Kasumi-1 (cell line): ENCODE data around the gene RIMBP2.

Experiments
- DNase-seq, 2 experiments: peaks; one replicate each; lab custom pipeline; 2025; lab: John Stamatoyannopoulos, UW

RIMBP2 gene

GRCh38 chr12:130414381-130414780 is 301.7 kb downstream of the RIMBP2 start:
- DNase-seq: no peak

- DNase-seq: no peak
These were observed 302.2 kb downstream of the RIMBP2 start for GRCh38 chr12:130413909-130414308.

DNA sequence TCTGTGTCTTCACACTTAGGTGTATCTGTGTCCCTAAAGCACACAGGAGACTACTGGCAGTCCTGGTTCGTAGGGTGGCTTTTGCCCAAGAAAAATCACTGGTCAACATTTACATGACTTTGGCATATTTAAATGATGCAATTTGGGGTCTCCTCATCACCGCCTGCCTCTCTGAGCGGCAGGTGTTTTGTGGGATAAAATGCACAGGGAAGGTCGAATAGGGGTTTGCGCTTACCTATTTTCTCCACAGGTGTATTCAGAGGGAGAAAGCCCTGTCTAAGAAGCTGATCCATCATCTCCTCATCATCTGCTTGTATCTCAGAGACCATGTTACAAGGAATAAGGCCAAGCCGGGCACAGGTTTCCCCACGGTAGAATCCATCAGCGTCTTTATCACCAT is 303.7 kb downstream of the RIMBP2 start:
- no peak for DNase-seq

- no peak for DNase-seq
These were observed 310.8 kb downstream of the RIMBP2 start for GRCh38 chr12:130405332-130405731.

- no peak for DNase-seq
These were observed 314.4 kb downstream of the RIMBP2 start for GRCh38 chr12:130401703-130402102.

- DNase-seq: no peak
These were observed 317.8 kb downstream of the RIMBP2 start for GRCh38 chr12:130398100-130398848.

- DNase-seq: no peak
These were observed 319.4 kb downstream of the RIMBP2 start for GRCh38 chr12:130396667-130397066.

DNA sequence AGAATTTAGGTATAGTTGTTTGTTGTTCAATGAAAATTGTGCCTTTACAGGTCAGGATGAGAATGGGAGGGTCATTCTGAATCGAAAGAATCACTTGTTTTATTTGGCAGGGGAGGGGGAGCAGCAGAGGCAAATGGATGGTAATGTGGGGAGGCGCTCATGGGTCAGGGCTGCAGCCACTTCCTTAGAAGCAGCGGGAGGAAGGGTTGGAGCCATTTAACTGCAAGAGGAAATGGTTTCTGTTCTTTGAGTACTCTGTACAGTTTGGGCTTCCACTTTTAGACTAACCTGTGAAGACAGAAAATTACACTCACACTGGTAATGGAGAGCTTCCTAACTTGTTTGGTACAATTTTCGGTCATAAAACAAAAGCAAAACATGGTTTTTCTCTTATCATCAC is 321.2 kb downstream of the RIMBP2 start:
- DNase-seq: no peak

DNA sequence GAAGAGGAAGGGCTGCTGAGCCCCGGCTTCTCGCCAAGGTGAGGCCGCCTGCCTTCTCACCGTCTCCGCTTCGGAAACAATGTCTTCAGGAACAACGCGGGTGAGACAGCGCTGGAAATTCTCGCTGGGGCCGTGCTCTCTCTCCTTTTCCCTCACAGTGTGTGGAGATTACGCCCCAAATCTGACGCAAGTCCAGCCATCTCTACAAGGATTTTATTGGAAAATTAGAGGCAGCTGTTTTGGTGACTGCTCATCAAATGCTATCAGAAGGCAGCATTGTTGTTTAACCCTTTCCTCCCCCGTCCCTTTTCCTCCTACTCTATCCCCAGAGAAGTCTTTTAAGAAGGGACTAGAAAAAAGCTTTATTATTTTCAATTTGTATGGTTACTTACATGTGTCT is 324.9 kb downstream of the RIMBP2 start:
- DNase-seq: no peak

GRCh38 chr12:130385193-130385592 is 330.9 kb downstream of the RIMBP2 start:
- no peak for DNase-seq

DNA sequence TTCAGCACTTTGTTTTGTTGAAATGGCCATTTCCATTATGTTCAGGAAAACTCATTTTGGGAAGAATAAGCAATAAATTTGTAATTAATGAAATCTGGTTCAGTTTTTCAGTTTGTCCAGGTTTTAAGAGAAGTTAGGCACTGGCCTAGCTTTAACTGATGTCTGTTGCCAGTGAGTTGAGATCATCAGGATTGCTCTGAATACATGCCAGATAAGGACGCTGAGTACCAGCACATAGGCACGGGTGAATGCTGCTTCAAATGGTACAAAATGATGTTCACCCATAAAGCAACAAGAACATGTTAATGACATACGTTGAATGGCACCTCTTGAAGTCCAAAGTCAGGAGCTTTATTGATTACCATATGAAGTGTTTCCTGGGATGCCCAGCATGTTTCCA is 331.9 kb downstream of the RIMBP2 start:
- DNase-seq: no peak

DNA sequence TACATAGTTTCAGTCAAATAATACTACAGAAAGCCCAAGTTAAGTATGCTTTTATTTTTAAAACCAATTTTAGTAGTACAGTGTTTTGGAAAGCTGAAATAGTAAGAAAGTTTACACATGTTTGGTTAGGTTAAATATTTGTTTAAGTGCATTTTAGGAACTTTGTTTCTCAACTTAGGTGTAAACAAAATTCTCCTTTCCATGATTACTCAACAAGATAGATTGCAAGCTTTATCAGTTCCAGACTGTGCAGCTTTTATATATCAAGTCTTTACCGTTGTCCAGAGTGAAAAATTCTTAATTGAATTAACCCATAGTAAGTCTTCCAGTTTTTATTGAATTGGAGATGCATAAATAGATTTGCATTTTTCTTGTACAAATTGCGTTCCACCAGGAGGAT is 333.3 kb downstream of the RIMBP2 start:
- DNase-seq: no peak

DNA sequence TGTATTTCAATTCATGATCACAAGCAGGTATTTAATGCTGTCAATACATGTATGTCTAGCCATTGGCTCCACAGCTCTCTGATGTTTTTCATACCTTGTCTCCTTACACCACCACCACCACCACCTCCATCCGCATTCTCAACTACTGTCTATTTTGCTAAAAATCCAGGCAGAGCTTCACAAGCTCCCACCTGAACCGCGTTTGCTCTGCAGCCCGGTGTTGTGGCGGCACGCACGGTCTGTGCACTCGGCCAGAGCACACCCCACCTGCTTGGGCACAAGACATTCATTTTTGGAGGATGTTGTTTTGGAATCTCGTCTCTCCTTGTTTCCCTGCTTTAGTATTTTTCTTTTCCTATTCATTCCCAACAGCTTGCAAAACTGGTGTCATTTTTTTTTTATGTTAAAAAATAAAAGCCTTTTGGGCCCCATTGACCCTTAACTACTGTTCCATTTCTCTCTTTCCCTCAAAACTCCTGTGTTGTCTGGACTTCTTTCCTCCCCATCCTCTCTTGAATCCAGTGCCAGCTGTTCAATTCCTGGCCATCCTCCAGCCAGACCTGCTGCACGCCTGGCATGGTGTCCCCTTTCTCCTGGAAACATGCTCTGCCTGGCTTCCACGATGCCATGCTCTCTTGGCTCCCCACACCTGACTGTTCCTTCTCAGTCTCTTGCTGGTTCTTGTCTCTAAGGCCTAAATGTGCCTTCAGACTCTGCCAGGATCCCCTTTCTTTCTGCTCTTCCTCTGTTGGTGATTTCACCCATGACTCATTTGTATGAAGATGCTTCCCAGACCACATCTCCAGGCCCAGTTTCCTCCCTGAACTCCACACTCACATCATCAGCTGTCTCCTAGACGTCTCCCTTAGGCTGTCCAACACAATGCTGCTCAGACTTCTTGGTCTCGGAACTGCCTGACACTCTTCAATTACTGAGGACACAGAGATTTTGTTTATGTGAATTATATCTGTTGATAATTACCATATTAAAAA is 340.5 kb downstream of the RIMBP2 start:
- DNase-seq: no peak

DNA sequence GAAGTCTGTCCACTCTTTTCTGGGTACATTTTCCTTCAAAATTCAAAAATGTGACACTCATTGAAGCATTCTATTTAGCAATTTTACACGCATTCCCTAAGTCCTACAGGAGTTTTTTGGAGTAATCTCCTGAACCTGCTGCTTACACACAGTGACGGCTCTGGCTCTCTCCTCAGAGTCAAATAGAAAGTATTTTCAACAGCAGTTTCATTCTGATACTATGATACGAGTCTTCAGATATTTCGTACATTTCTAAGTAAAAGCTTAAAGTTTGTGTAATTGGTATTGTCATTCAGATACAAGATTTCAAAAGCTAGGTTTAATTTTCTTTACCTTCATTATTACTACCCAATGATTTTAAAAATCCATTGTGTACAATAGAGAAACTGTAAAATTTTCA is 342.0 kb downstream of the RIMBP2 start:
- no peak for DNase-seq

DNA sequence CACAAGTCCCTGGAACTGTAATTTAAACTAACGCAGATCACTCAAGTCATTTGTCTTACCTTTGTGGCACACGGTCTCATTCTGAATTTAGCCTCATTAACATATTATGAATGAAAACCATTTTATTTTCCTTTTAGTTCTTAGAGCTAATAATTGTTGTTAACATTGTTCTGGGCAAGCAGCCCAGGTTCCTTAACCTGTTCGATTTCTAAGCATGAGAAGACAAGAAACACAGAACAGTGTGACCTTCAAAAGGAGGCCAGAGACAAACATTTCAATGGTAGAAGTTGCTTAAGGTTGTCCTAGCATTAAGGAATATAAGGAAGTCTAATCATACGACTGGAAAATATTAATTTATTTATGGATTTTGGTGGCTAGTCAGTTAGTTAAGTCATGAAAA is 343.2 kb downstream of the RIMBP2 start:
- DNase-seq: no peak

DNA sequence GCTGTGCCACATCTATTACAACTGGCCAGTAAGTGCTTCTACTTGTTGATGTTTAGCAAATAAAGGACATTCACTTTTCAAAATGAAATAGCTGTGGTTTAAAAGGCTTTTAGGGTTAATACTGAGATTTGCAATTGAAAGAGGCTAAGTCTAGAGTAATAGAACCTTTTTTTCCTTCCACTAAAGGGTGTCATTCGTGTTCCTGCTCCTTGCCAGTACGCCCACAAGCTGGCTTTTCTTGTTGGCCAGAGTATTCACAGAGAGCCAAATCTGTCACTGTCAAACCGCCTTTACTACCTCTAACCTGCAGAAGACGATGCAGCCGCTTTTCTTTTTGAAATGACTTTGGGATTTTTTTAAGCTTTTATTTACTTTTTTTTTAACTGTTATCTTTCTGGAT is 344.8 kb downstream of the RIMBP2 start:
- DNase-seq: no peak

DNA sequence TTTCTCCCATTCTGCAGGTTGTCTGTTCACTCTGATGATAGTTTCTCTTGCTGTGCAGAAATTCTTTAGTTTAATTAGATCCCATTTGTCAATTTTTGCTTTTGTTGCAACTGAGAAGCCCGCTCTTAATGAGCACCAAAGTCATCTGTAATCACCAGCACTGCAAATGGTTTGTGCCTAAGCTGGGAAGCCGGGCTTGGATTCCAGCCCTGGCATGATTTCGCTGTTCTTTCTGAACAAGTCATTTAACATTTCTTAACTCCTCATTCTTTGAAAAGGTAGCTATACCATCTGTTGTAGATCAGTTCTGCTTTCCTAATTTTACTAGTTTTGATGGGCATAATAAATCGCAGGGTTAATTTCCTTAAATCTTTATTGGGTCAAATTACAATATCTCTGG is 346.3 kb downstream of the RIMBP2 start:
- DNase-seq: no peak

- DNase-seq: no peak
These were observed 348.6 kb downstream of the RIMBP2 start for GRCh38 chr12:130367523-130367922.

DNA sequence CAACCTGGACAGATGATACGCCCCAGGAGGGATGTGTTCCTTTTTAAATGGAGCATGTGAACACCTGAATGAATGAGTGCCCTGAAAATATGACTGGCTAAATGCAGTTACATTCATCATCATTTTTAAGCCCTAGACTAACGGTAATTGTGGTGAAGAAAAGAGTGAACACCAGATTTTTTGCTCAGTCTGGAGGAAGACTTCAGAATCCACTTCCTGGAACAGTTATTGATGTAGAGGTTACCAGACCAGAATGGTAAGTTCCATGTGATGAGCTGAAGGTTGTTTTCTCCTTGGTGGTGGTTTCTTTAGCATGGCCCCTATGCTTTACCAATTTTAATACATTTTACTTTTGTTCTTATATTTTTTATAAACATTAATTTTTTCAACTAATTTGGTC is 349.1 kb downstream of the RIMBP2 start:
- DNase-seq: no peak

DNA sequence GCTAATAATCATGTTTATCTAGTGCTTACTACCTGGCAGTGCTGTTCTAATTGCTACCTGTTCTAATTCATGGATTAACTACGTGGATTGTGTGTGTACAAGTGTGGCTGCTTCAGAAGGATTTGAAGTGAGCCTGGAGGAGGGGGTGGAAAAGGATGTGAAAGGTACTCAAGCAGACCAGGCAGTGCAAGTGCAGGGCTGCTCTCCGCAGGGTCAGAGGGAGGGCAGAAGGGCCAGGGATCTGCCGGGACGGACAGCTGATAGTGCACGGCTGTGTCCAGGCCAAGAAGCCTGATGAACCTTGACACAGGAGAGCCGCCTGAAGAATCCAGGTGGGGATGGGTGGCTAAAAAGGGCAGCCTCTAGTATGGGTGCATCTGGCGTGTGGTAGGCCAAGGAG is 349.9 kb downstream of the RIMBP2 start:
- no peak for DNase-seq

GRCh38 chr12:130364578-130364977 is 351.5 kb downstream of the RIMBP2 start:
- DNase-seq: no peak

GRCh38 chr12:130362060-130362459 is 354.0 kb downstream of the RIMBP2 start:
- DNase-seq: no peak

GRCh38 chr12:130357729-130358330 is 358.3 kb downstream of the RIMBP2 start:
- no peak for DNase-seq
